Gastrocnemius medialis (tissue), 4 donors: ENCODE results near the gene GPR146.

Source experiments
- CTCF ChIP-seq, 5 experiments: fragments of 450-650 bp in 3 of 5; fragments of 200-600 bp in 2 of 5; sonication (generic) in 2 of 5; IDR thresholded peaks in 4 of 5; conservative IDR thresholded peaks in 1 of 5; 1 replicate in 4 of 5; 2 replicates in 1 of 5; pipeline ENCODE4 v1.5.1; 2016 to 2019; ENCODE audit warnings: antibody characterized with exemption in 5 of 5, mild to moderate bottlenecking in 3 of 5, moderate library complexity in 3 of 5
- POLR2A ChIP-seq, 2 donors: fragments of 450-650 bp; IDR thresholded peaks; one replicate each; pipeline ENCODE4 v1.6.1; 2017; ENCODE audit warnings: antibody characterized with exemption in 2 of 2, mild to moderate bottlenecking in 2 of 2, moderate library complexity in 2 of 2

- TF ChIP-seq CTCF (IDR thresholded peaks at IDR 0.05 in 4 of 5, conservative IDR thresholded peaks at IDR 0.05 in 1 of 5) (no peak), POLR2A (IDR thresholded peaks at IDR 0.05) (no peak)
Measured at GRCh38 chr7:1093916-1094508, 49.7 kb downstream of the GPR146 start.
